ENCODE measurements around the gene FBXL7. TPM values are rescaled to one million over a fixed set of nuclear protein-coding genes. Genes with fewer than 3 reads are reported as not detected.

Gene FBXL7
- total RNA-seq, 1 experiment from 2014 or later, result not detected

- H3K4me2 ChIP-seq, result no peak overlapping the region
- no TSS peak for BruUV-seq (replicated peaks)
- intact Hi-C loops (cut with micrococcal nuclease; ENCODE audit: unreplicated experiment), result no loop called here
- POLR2A ChIA-PET (ENCODE audit: unreplicated experiment), result no interaction called here
- H3K27ac ChIP-seq, result no peak overlapping the region
- CTCF ChIA-PET, result no interaction called here
- H3F3A ChIP-seq (ENCODE audit: insufficient read depth, low read depth), result no peaks in the 10 kb centered on the region
- H3K4me1 ChIP-seq (replicated peaks; ENCODE audit: insufficient read depth), result no peaks in the 10 kb centered on the region
- H3K4me3 ChIP-seq, result no peak overlapping the region
- no peak overlapping the region for H2AFZ ChIP-seq
- H3K27me3 ChIP-seq (ENCODE audit: insufficient read depth, low read depth), result peaks cover 33% of the 10 kb centered on the region; the same call in 1 of the 2 replicates
- no peaks in the 10 kb centered on the region for H3K36me3 ChIP-seq (ENCODE audit: low read depth)
- DNase-seq, result no peak
- H3K9me2 ChIP-seq (ENCODE audit: insufficient read depth), result no peaks in the 10 kb centered on the region
- H3K79me2 ChIP-seq (ENCODE audit: low read depth), result no peaks in the 10 kb centered on the region
- no peaks in the 10 kb centered on the region for H3K9me3 ChIP-seq (ENCODE audit: insufficient read depth, low read depth)
- no peak for TF ChIP-seq EZH2 (IDR thresholded peaks at IDR 0.05; ENCODE audit: low read depth)
- TF ChIP-seq, protein P1, sequence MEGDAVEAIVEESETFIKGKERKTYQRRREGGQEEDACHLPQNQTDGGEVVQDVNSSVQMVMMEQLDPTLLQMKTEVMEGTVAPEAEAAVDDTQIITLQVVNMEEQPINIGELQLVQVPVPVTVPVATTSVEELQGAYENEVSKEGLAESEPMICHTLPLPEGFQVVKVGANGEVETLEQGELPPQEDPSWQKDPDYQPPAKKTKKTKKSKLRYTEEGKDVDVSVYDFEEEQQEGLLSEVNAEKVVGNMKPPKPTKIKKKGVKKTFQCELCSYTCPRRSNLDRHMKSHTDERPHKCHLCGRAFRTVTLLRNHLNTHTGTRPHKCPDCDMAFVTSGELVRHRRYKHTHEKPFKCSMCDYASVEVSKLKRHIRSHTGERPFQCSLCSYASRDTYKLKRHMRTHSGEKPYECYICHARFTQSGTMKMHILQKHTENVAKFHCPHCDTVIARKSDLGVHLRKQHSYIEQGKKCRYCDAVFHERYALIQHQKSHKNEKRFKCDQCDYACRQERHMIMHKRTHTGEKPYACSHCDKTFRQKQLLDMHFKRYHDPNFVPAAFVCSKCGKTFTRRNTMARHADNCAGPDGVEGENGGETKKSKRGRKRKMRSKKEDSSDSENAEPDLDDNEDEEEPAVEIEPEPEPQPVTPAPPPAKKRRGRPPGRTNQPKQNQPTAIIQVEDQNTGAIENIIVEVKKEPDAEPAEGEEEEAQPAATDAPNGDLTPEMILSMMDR (conservative IDR thresholded peaks at IDR 0.05), result no peak
- no peaks in the 10 kb centered on the region for H4K20me1 ChIP-seq (ENCODE audit: insufficient read depth)
Observed at GRCh38 chr5:15926586-15926985, 426.6 kb downstream of the FBXL7 start.

DNA sequence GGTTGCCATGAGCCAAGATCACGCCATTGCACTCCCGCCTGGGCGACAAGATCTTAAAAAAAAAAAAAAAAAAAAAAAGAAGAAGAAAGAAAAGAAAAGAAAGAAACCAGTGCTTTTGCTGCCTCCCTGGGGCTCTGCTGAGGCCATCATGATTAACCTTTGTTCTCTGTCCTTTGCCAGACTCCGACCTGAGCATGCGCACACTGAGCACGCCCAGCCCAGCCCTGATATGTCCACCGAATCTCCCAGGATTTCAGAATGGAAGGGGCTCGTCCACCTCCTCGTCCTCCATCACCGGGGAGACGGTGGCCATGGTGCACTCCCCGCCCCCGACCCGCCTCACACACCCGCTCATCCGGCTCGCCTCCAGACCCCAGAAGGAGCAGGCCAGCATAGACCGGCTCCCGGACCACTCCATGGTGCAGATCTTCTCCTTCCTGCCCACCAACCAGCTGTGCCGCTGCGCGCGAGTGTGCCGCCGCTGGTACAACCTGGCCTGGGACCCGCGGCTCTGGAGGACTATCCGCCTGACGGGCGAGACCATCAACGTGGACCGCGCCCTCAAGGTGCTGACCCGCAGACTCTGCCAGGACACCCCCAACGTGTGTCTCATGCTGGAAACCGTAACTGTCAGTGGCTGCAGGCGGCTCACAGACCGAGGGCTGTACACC, 427.9 kb downstream of the FBXL7 start:
- H3F3A ChIP-seq (ENCODE audit: insufficient read depth, low read depth), result no peaks in the 10 kb centered on the region
- BruUV-seq (replicated peaks), result no TSS peak
- H2AFZ ChIP-seq, result no peak overlapping the region
- no peak overlapping the region for H3K27ac ChIP-seq
- TF ChIP-seq, protein P1 (conservative IDR thresholded peaks at IDR 0.05), result no peak
- TF ChIP-seq EZH2 (IDR thresholded peaks at IDR 0.05; ENCODE audit: low read depth), result no peak
- H3K4me2 ChIP-seq, result no peak overlapping the region
- no peaks in the 10 kb centered on the region for H3K79me2 ChIP-seq (ENCODE audit: low read depth)
- H4K20me1 ChIP-seq (ENCODE audit: insufficient read depth), result no peaks in the 10 kb centered on the region
- H3K27me3 ChIP-seq (ENCODE audit: insufficient read depth, low read depth), result peaks cover 40% of the 10 kb centered on the region; the same call in 1 of the 2 replicates
- ChIA-PET POLR2A (ENCODE audit: unreplicated experiment) (no interaction called here), CTCF (no interaction called here)
- intact Hi-C loops (cut with micrococcal nuclease; ENCODE audit: unreplicated experiment), result no loop called here
- H3K36me3 ChIP-seq (ENCODE audit: low read depth), result no peaks in the 10 kb centered on the region
- no peaks in the 10 kb centered on the region for H3K4me1 ChIP-seq (replicated peaks; ENCODE audit: insufficient read depth)
- no peak for DNase-seq
- no peaks in the 10 kb centered on the region for H3K9me2 ChIP-seq (ENCODE audit: insufficient read depth)
- H3K9me3 ChIP-seq (ENCODE audit: insufficient read depth, low read depth), result no peaks in the 10 kb centered on the region
- no peak overlapping the region for H3K4me3 ChIP-seq

GRCh38 chr5:15929611-15930263, 429.8 kb downstream of the FBXL7 start:
- no peaks in the 10 kb centered on the region for H3K36me3 ChIP-seq (ENCODE audit: low read depth)
- H3K79me2 ChIP-seq (ENCODE audit: low read depth), result no peaks in the 10 kb centered on the region
- no TSS peak for BruUV-seq (replicated peaks)
- H3F3A ChIP-seq (ENCODE audit: insufficient read depth, low read depth), result no peaks in the 10 kb centered on the region
- POLR2A ChIA-PET (ENCODE audit: unreplicated experiment), result no interaction called here
- no peak overlapping the region for H3K27ac ChIP-seq
- H3K4me1 ChIP-seq (replicated peaks; ENCODE audit: insufficient read depth), result no peaks in the 10 kb centered on the region
- H3K9me2 ChIP-seq (ENCODE audit: insufficient read depth), result no peaks in the 10 kb centered on the region
- no peaks in the 10 kb centered on the region for H4K20me1 ChIP-seq (ENCODE audit: insufficient read depth)
- no peak overlapping the region for H2AFZ ChIP-seq
- CTCF ChIA-PET, result no interaction called here
- no peak for DNase-seq
- no peak for TF ChIP-seq EZH2 (IDR thresholded peaks at IDR 0.05; ENCODE audit: low read depth)
- TF ChIP-seq, protein P1 (conservative IDR thresholded peaks at IDR 0.05), result no peak
- no peak overlapping the region for H3K4me3 ChIP-seq
- no peak overlapping the region for H3K4me2 ChIP-seq
- no peaks in the 10 kb centered on the region for H3K9me3 ChIP-seq (ENCODE audit: insufficient read depth, low read depth)
- H3K27me3 ChIP-seq (ENCODE audit: insufficient read depth, low read depth), result peaks cover 44% of the 10 kb centered on the region; the same call in 1 of the 2 replicates
- intact Hi-C loops (cut with micrococcal nuclease; ENCODE audit: unreplicated experiment), result no loop called here
